A673 (cell line): ENCODE results near the gene RHOG.

Experiments used
- CTCF ChIP-seq: fragments of 300-800, 200-600 bp; sonication (generic); conservative IDR thresholded peaks from 2 replicates; pipeline ENCODE4 v1.5.1; 2017; ENCODE audit warnings: low read depth, mild to moderate bottlenecking, antibody characterized with exemption, low read length, moderate library complexity, mixed read lengths
- EZH2 ChIP-seq: fragments of 200-600 bp; sonication (generic); IDR thresholded peaks from 2 replicates; pipeline ENCODE4 v1.6.1; 2017; ENCODE audit warnings: borderline replicate concordance, low read depth, mild to moderate bottlenecking, mixed read lengths, antibody characterized with exemption, low read length; ENCODE audit not compliant: poor library complexity, severe bottlenecking

- TF ChIP-seq CTCF (no peak), EZH2 (no peak)
These were observed 43.2 kb downstream of the RHOG start, which contains the start of gene NUP98 for GRCh38 chr11:3797329-3798090.
